H4 (cell line): ENCODE results near the gene SLC35F3. TPM values are rescaled to one million over a fixed set of nuclear protein-coding genes. Genes with fewer than 3 reads are reported as not detected.

Experiments used
- DNase-seq: peaks from one replicate; pipeline ENCODE4 v3.0.0-alpha.2; 2015; ENCODE audit warnings: low spot score
- total RNA-seq: library from RNA; depleted of rRNA; stranded (reverse); fragments of >200 nt; shearing (Covaris generic); gene quantifications from 2 replicates; pipeline ENCODE4 v1.2.3, GENCODE V29; 2014

Gene SLC35F3
- total RNA-seq, 1 experiment from 2014 or later: not detected

DNA sequence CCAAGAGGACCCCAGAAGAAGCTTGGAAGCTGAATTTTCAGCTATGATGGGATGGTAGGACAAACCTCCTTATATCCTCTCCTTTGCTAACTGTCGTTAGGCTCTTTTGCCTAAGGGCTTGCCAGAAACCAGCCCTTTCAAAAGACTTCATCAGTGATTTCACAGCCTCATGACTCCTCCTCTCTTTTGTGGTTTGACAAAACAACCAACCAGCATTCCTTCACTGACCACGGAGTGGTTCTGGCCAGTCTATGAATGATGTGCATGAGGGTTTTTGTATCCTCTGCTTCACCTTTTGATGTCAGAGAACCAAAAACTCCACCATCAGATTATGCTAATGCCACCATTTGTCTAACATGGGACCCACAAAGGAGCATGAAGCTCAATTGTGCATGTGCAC, 351.9 kb downstream of the SLC35F3 start:
- peak; percentile 59 for DNase-seq

DNA sequence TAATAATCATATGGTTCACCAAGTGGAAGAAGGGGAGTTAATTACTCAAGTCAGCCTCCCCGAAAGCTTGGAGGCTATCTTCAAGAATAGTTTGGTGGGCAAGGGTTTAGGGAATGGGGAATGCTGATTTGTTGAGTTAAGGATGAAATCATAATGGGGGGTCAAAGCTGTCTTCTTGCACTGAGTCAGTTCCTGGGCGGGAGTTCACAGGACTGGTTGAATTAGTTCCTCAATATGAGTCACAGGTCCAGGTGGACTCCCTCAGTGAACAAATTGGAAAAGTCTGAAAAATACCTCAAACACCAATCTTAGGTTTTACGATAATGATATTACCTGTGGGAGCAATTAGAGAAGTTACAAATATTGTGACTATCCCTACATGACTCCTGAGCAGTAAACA, 353.6 kb downstream of the SLC35F3 start:
- no peak for DNase-seq

DNA sequence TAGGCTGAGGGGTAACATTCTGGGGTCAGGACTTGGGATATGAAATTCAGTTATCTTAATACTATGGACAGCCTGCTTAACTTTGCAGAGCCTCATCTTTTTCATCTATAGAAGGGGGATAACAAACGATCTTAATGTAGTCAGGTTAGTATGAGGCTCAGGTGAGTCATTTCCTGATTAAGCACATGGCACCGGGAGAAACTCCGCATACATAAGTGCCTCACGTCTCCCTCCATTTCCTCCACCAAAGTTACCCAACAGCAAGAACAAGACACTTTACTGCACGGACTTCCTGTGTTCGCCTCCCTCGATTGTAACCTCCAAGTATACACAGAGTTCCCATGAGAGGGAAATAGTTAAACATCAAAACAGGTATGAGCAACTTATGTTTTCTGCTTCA, 356.1 kb downstream of the SLC35F3 start:
- DNase-seq: peak; percentile 46

DNA sequence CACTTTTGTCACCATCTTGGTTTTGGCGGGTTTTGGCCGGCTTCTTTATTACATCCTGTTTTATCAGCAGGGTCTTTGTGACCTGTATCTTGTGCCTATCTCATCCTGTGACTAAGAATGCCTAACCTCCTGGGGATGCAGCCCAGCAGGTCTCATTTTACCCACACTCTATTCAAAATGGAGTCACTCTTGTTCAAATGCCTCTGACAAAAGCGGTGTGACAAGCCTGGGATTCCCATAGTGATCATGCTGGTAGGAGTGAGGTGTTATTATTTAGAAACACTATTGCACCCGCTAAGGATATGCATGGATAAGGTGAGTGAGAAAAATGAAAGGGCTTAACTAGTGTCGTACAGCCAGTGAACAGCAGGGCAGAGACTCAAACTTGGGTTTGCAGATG, 357.1 kb downstream of the SLC35F3 start:
- no peak for DNase-seq

DNA sequence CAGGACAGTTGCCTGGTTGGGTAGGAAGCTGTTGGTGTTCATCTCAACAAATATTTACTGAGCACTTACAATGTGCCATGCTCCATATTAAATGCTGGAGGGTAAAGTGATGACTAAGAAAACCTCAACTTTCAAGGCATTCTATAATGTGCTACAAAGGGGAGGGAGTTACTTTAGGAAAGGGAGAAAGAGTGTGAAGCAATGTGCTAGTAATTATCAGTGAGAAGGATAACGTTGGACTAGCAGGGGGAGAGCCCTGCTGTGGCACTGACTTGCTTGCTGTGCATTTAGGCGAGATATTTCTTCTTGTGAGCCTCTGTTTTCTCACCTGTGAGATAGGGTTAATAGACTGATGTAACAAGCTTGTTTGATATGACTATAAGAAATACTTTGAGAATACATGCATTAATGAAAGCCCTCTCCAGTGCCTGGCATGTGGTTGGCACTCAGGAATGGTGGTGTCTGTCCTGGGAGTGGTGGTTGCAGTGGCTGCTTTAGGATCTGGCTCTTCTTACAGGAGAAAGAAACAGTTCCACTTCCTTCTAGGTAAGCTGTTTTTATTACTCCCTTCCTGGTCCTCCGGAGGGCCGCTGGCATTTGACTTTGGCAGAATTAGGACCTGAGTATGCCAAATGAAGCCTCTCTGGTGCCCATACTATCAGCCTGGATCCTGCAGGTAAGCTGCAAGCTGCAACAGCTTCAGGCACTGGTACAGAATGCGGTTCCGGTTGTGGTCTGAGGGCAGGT, 357.7 kb downstream of the SLC35F3 start:
- DNase-seq: no peak

DNA sequence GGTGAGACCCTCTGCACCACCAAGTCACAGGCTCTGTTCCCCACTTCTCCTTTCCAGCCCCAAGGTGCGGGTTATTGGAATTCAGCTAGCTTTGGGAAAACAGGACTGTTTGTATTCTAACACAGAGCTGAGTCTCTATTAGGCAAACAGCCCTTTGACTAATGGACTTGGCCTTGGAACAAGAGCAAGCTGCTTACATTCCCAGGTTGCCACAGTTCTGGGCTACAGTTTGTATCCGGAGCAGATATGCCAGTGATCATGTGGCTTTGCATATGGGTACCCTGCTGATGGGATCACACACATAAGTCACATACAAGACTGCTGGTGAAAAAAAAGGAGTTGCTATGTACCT, 358.3 kb downstream of the SLC35F3 start:
- DNase-seq: peak; percentile 67

DNA sequence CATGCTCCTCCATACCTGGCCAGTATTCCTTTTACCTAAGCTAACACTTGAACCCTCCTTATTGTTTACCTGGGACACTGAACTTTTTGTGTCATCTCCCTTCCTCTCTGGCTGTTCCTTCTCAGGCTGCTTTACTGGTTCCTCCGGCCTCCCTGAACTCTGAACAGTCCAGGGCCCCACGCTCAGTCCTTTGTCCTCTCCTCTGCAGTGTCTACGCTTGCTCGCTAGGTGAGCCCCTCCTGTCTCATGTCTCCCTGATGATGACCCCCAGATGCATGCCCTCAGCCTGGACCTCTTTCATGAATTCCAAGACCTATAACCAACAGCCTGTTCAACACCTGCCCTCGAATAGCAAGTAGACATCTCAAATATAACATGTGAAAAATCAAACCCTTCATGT, 360.4 kb downstream of the SLC35F3 start:
- DNase-seq: no peak

DNA sequence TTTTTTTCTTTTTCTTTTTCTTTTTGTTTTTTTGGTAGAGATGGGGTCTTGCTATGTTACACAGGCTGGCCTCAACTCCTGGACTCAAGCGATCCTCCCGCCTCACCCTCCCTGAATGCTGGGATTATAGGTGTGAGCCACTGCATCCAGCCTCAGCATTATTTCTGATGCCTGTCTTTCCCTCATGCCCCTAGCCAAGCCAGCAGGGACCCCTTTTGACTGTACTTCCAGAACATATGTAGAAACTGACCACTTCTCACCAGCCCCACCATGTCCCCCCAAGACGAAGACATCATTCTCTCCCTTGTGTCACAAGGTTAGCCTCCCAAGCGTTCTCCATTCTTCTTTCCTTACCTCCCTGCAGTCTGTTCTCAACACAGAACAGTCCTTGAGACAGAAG, 360.8 kb downstream of the SLC35F3 start:
- no peak for DNase-seq

DNA sequence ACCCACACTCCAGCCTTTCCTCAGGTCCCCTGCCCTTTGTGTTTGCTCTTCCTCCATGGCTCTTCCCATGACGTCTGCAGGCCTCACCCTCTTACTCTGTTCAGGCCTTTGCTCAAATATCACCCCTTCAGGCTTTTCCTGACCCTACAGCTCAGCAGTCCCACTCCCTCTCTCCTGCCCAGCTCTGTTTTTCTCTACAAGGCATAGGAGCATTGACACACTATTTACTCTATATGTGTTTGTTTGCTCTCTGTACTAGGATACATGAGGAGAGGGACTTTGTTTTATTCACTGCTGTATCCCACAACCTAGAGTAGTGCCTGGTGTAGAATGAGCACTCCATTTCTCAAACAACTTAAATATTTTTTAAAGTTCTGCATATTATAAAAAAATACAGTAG, 361.4 kb downstream of the SLC35F3 start:
- DNase-seq: no peak

DNA sequence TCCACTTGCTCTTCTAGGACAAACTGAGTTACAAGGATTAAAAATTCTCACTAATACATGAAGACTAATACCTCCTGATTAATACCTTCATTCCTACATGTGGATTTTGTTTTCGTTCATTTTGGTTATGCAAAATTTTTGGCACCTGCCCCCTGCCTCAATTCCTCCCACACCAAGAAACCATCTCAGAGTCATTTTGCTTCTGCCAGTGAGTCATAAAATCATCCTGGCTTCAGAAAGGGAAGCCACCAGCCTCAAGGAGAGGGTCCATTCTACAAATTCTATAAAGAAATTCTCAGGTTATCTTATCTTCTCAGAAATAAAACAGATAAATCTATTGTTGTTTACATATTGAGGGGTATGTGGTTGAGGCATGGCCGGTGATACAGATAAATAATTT, 365.6 kb downstream of the SLC35F3 start:
- no peak for DNase-seq

DNA sequence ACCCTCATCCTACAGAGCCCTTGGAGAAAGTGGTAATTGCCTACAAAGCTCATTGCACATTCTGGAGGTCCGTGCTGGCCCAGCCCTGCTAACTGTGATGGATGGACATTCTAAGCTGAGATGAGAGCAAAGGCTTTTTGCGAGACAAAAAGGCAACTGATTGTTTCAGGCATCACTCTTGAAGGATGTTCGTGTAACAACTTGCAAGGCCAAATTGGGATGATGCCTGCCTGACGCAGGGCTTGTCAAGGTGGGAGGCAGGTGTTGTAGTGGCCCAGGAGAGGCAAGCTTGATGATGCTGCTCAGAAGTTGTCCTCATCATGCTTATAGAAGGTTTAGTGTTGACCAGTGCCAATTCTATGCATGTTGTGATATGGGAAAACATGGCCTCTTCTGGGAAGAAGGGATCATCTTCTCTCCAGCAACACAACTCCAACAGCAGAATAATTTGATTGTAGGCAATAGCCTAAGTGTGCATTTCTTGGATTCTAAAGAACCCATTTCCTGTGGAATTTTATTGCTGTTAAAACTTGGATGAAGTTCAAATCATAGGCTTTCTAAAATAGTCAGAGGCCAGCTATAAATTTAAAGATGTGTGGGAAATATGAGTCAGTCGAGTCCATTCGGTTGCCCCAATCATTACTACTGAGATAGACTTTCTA, 366.2 kb downstream of the SLC35F3 start:
- DNase-seq: no peak

DNA sequence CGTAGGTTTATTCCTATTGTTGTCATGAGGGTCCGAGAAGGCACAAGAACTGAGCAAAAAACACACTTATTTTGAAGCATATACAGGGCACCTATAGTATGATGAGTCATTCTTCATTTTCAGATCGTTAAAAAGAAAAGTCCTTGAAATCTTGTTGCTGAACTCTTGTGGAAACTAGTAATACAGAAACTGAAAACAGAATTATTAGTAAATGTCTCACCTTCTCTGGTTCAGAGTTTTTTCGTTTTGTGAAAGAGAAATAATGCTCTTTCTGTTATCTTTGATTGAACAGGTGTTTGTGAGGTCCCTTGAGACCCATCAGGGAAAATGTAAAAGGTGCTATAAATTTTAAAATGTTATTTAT, 366.7 kb downstream of the SLC35F3 start:
- DNase-seq: no peak

DNA sequence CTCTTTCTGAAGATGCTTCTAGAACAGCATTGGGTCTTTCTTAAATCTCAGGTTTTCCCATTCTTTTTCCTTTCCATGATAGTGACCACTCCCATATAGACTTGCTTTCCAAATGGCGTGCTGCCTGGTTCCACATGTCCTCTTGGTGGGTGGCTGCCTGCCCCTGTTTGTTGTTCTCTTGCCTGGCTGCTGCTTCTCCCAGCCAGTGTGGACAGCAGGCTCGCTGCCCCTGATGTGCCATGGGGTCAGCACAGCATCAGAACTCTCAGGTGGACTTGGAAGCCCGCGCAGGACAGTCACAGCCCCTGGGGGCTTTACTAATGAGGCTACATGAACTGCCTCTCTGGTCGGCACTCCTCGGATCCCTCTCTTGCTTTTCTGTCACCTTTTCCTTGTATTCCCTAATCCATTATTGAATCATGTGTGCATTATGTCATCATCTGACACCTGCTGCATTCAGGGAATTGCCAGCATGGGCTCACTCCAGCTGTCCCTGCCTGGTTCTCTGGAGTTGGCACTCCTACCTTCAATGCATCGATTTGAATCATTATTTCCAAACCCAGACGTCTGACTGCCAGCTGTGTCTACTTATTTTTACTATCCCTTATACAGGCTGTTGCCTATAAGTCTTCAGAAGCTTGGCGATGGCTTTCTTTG, 368.3 kb downstream of the SLC35F3 start:
- DNase-seq: no peak

DNA sequence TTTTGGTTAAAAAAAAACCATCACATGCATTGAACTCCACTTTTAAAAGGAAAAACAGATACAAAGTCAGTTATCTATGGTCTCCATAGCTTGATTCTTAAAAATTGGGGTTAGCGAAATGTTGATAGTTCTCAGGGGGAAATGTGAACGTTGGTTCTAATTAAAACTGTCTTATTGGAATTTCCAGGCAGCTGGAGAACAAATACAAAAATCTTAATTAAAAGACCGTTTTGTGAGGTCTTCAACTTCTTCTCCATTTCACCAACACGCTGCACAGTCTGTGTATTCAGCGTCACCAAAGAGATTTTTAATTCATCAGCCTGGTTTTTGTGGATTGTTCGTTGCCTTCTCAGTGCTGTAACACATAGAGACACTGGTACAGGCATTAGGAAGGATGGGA, 369.5 kb downstream of the SLC35F3 start:
- DNase-seq: no peak

DNA sequence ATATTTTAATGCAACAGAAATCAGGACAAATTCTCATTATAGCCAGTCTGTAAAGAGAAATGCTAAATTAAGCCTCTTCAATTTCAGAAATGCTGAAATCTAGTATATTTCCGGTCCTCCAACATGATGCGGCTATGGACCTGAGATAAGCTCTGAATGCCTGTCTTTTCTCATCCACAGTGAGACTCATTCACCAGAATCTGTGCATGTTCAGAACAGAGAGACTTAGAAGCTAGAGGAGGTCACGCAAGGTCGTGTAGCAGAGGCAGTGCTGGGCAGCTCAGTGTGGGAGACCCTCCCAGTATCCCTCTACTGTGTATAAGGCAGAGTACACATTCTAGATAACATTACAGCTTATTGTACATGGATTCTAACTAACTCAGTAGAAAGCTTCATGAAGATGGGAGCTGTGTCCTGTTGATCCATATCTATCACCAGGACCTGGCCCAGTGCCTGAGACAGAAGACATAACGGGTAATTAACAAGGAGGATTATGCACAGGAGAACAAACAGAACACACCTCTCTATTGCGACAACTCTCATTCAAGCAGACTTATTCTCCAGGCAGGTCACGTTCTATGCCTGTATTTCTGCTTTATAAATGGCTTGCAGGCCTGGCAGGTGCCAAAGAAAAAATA, 371.8 kb downstream of the SLC35F3 start:
- no peak for DNase-seq

DNA sequence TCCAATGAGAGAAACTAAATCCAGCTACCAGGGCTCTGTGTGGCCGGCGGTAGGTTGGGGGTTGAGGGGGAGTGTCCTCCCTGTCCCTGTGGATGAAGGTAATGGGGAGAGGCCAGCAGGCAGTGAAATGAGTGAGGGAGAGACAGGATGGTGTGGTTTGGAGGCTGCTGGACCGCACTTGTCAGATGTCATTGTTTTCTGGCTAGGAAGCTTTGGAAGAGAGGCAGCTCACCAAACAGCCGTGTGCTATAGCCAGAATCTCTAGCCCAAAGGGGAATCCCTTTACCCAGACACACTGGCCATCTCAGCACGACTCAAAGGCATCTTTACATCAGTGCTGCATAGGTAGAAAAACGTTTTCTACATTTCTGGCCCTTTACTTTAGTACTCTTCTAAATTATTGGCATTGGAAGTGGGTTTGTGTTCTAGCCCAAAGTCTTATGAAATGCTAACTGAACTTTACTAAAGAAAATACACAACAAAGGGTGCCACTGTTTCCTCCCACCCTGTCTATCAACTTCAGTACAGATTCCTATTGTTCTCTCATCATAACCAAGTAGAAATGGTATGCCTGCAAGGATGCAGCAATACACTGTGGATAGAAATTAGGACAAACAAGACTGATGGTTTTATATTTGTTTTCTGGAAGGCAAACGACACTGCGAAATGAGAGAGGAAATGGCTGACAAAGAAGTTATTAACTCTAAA, 372.8 kb downstream of the SLC35F3 start:
- DNase-seq: no peak

DNA sequence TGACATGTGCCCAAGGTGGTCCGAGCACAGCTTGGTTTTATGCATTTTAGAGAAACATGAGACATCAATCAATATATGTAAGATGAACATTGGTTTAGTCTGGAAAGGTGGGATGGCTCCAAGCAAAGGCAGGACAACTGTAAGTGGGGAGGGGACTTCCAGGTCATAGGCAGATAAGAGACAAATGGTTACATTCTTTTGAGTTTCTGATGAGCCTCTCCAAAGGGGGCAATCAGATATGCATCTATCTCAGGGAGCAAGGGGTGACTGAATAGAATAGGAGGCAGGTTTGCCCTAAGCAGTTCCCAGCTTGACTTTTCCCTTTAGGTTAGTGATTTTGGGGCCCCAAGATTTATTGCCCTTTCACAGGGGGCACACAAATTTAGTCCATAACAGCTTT, 374.5 kb downstream of the SLC35F3 start:
- no peak for DNase-seq

DNA sequence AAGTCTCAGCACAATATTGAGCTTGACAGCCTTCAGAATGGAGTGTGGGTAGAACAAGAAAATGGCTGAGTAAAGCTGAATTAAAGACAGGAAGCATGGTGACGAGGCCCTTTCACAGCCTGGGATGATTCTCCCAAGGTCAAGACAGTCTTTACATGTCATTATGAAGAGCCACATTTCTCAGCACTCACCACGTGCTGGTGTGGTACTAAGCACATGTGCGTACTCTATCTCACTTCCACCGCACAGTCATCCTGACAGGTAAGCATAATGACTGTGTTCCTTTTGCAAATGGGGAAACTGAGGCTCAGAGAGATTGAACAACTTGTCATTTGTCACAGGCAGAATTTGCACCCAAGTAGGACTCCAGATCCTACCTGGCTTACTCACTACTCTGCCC, 376.0 kb downstream of the SLC35F3 start:
- no peak for DNase-seq

DNA sequence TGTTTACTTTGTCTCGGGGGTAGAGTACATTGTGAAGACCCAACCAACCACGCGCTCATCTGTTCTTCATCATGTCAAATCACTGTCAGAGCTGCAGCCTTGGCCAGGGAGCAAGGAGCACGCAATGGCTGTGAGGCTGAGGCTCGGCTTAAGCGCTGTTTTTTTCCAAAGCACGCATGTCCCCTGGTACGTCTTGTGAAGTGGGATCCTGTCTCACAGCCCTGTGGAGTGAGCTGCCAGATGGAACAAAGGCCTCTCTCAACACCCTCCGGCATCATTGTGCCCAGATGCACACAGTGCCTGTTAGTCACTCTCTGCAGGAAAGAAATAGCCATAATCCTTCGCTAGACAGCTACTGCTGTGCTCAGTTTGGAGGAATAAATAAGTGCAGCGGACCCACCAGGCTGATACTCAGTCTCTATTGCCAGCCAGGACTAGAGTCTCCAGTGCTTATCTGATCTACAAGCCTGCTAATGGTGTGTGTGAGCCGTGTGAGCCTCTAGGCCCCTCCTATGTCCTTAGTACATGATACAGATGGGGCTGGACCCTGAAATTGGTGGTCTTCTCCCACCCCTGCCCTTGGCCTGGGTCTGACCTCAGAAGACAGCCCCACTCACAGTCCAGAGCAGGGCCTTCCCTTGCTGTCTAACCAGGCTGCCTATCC, 377.5 kb downstream of the SLC35F3 start:
- no peak for DNase-seq

DNA sequence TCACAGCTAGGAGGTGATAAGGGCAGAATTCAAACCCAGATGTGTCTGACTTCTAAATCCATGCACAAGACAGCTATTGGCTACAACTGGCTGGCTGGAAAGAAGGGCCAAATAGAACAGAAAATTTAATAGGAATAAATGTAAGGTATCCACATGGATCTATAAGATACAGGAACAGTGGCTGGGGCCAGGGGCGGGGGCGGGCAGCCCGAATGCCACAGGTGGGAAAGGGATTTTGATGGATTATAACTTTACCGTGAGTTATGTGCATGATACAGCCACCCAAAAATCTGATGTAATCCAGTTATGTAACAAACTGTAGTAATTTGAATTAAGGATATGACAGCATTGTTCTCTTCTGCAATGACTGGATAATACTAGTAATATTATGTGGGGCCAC, 381.7 kb downstream of the SLC35F3 start:
- DNase-seq: no peak

DNA sequence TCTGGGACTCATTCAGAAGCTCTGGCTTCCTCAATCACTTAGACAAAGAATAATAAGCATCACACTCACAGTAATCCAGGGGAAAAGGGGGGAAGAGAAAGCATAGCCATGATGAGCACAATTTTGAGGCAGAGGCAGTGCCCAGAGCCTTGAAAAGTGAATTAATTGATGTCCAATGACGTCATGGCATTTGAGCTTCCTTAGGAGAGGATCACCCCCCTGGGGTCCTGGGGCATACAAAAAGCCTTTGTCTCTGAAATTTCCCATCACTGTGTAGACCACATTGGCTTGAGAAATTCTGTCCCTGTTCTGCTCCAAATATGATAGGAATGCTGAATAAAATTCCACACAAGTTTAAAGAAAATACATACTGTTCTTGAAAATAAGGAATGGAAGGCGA, 384.5 kb downstream of the SLC35F3 start:
- DNase-seq: no peak
